Activated naive CD4-positive, alpha-beta T cell treated with anti-CD3 and anti-CD28 coated beads, Interleukin-2, amount 10 ng/mL, durations not matched to agents 7 days and 5 days (primary cell): ENCODE results near the gene TTBK2.
A peak's percentile ranks its signal among the peaks of the same experiment; 100 is the strongest.
"Not testable (repeated sequence)": the region's sequence is repeated elsewhere in the genome, so short reads cannot be mapped to it uniquely, and the experiment has no call there.

Source experiments
- CTCF ChIA-PET: fragments of 350-600 bp; sonication (Branson Sonifier 250); formaldehyde crosslinking; loops from one replicate; lab custom pipeline; 2021; ENCODE audit warnings: antibody characterized with exemption; lab: Charles Lee
- DNase-seq: peaks from one replicate; pipeline ENCODE4 v3.0.0-alpha.2; 2020
- H3K27ac Mint-ChIP-seq: one replicate; pipeline ENCODE4 v1.8.0; 2021; ENCODE audit warnings: mild to moderate bottlenecking, moderate library complexity, mixed read lengths
- H3K27me3 Mint-ChIP-seq: one replicate; pipeline ENCODE4 v1.8.0; 2021; ENCODE audit warnings: mild to moderate bottlenecking, mixed read lengths
- H3K36me3 Mint-ChIP-seq: one replicate; pipeline ENCODE4 v1.8.0; 2021; ENCODE audit warnings: mixed read lengths
- H3K4me1 Mint-ChIP-seq: one replicate; pipeline ENCODE4 v1.8.0; 2021; ENCODE audit warnings: mixed read lengths
- H3K4me3 Mint-ChIP-seq: one replicate; pipeline ENCODE4 v1.8.0; 2021; ENCODE audit warnings: mild to moderate bottlenecking, moderate library complexity, mixed read lengths
- H3K9me3 Mint-ChIP-seq: one replicate; pipeline ENCODE4 v1.8.0; 2021; ENCODE audit warnings: mixed read lengths

TTBK2 gene

GRCh38 chr15:42920519-42921341, at the start of gene TTBK2:
TTBK2 (minus strand) TSS chr15:42920778; CDS start chr15:42878617, 42,161 bp downstream.
- Mint-ChIP-seq H3K27ac (peak within 1 kb of the TSS; percentile 87), H3K9me3 (no peaks in the 10 kb centered on the region), H3K4me1 (peaks cover 26% of the 10 kb centered on the region), H3K36me3 (peaks cover 3% of the 10 kb centered on the region), H3K4me3 (peak within 1 kb of the TSS; percentile 95), H3K27me3 (no peaks in the 10 kb centered on the region)
- peak; percentile 98 for DNase-seq
- CTCF ChIA-PET: interaction anchor here (0.6 kb wide), 1 partner anchor 597 kb away, joined by 3 read pairs; no protein-coding TSS in a partner anchor

- Mint-ChIP-seq H3K36me3 (peaks cover 57% of the 10 kb centered on the region), H3K27ac (no peak overlapping the region), H3K4me3 (no peak overlapping the region), H3K27me3 (no peaks in the 10 kb centered on the region), H3K9me3 (no peaks in the 10 kb centered on the region), H3K4me1 (peaks cover 3% of the 10 kb centered on the region)
- CTCF ChIA-PET: no interaction called here
- no peak for DNase-seq
Measured at GRCh38 chr15:42964476-42964875, 43.9 kb upstream of the TTBK2 start.

GRCh38 chr15:42955518-42955917, 34.9 kb upstream of the TTBK2 start:
- Mint-ChIP-seq H3K27me3 (no peaks in the 10 kb centered on the region), H3K4me3 (no peak overlapping the region), H3K27ac (no peak overlapping the region), H3K4me1 (peaks cover 3% of the 10 kb centered on the region), H3K36me3 (peaks cover 52% of the 10 kb centered on the region), H3K9me3 (no peaks in the 10 kb centered on the region)
- CTCF ChIA-PET: no interaction called here
- no peak for DNase-seq

- Mint-ChIP-seq H3K4me1 (no peaks in the 10 kb centered on the region), H3K36me3 (peaks cover 50% of the 10 kb centered on the region), H3K4me3 (no peak overlapping the region), H3K9me3 (no peaks in the 10 kb centered on the region), H3K27ac (no peak overlapping the region), H3K27me3 (no peaks in the 10 kb centered on the region)
- no peak for DNase-seq
- CTCF ChIA-PET: no interaction called here
Measured at GRCh38 chr15:42954291-42954690, 33.7 kb upstream of the TTBK2 start.

- H3K4me1 Mint-ChIP-seq, H3K9me3 Mint-ChIP-seq, CTCF ChIA-PET, H3K4me3 Mint-ChIP-seq, DNase-seq, H3K27me3 Mint-ChIP-seq, H3K27ac Mint-ChIP-seq: not testable (repeated sequence)
- H3K36me3 Mint-ChIP-seq: peaks cover 55% of the 10 kb centered on the region
Measured at GRCh38 chr15:42948898-42949297, 28.3 kb upstream of the TTBK2 start.

GRCh38 chr15:42940527-42940926, 19.9 kb upstream of the TTBK2 start:
- Mint-ChIP-seq H3K27me3 (no peaks in the 10 kb centered on the region), H3K9me3 (no peaks in the 10 kb centered on the region), H3K4me1 (no peaks in the 10 kb centered on the region), H3K36me3 (peaks cover 22% of the 10 kb centered on the region), H3K4me3 (no peak overlapping the region), H3K27ac (no peak overlapping the region)
- CTCF ChIA-PET: interaction anchor here (0.6 kb wide), 1 partner anchor 229 kb away, joined by 4 read pairs; no protein-coding TSS in a partner anchor
- DNase-seq: no peak

GRCh38 chr15:42939841-42940240, 19.3 kb upstream of the TTBK2 start:
- CTCF ChIA-PET: interaction anchor here (0.6 kb wide), 1 partner anchor 230 kb away, joined by 4 read pairs; no protein-coding TSS in a partner anchor
- no peaks in the 10 kb centered on the region for H3K27me3 Mint-ChIP-seq
- no peaks in the 10 kb centered on the region for H3K4me1 Mint-ChIP-seq

GRCh38 chr15:42937143-42937542, 16.6 kb upstream of the TTBK2 start:
- H3K36me3 Mint-ChIP-seq: peaks cover 2% of the 10 kb centered on the region
- no peaks in the 10 kb centered on the region for H3K4me1 Mint-ChIP-seq
- H3K9me3 Mint-ChIP-seq: no peaks in the 10 kb centered on the region
- CTCF ChIA-PET: no interaction called here
- no peak overlapping the region for H3K4me3 Mint-ChIP-seq
- DNase-seq: no peak
- H3K27me3 Mint-ChIP-seq: no peaks in the 10 kb centered on the region
- no peak overlapping the region for H3K27ac Mint-ChIP-seq

More at GRCh38 chr15:42939841-42940240, 19.3 kb upstream of the TTBK2 start:
- Mint-ChIP-seq H3K4me3 (no peak overlapping the region), H3K27ac (no peak overlapping the region), H3K36me3 (peaks cover 16% of the 10 kb centered on the region), H3K9me3 (no peaks in the 10 kb centered on the region)
- no peak for DNase-seq

- no peaks in the 10 kb centered on the region for H3K27me3 Mint-ChIP-seq
- H3K4me3 Mint-ChIP-seq: no peak overlapping the region
- H3K9me3 Mint-ChIP-seq: no peaks in the 10 kb centered on the region
- CTCF ChIA-PET: interaction anchor here (0.7 kb wide), 1 partner anchor 316 kb away, joined by 3 read pairs; no protein-coding TSS in a partner anchor
- no peak overlapping the region for H3K27ac Mint-ChIP-seq
- no peaks in the 10 kb centered on the region for H3K36me3 Mint-ChIP-seq
- no peak for DNase-seq
- H3K4me1 Mint-ChIP-seq: no peaks in the 10 kb centered on the region
Measured at GRCh38 chr15:42933886-42934667, 13.5 kb upstream of the TTBK2 start.

- Mint-ChIP-seq H3K27me3 (no peaks in the 10 kb centered on the region), H3K4me1 (no peaks in the 10 kb centered on the region), H3K36me3 (no peaks in the 10 kb centered on the region), H3K9me3 (no peaks in the 10 kb centered on the region), H3K27ac (no peak overlapping the region), H3K4me3 (no peak overlapping the region)
- CTCF ChIA-PET: no interaction called here
- no peak for DNase-seq
Measured at GRCh38 chr15:42932833-42933515, 12.4 kb upstream of the TTBK2 start.

- H3K4me1 Mint-ChIP-seq: no peaks in the 10 kb centered on the region
- H3K4me3 Mint-ChIP-seq: no peak overlapping the region
- no peak for DNase-seq
- no peaks in the 10 kb centered on the region for H3K27me3 Mint-ChIP-seq
- H3K36me3 Mint-ChIP-seq: no peaks in the 10 kb centered on the region
- no peak overlapping the region for H3K27ac Mint-ChIP-seq
- CTCF ChIA-PET: no interaction called here
- no peaks in the 10 kb centered on the region for H3K9me3 Mint-ChIP-seq
Measured at GRCh38 chr15:42931702-42932486, 11.3 kb upstream of the TTBK2 start.

- Mint-ChIP-seq H3K4me3 (no peak overlapping the region), H3K27me3 (no peaks in the 10 kb centered on the region), H3K36me3 (no peaks in the 10 kb centered on the region), H3K4me1 (no peaks in the 10 kb centered on the region), H3K27ac (no peak overlapping the region), H3K9me3 (no peaks in the 10 kb centered on the region)
- CTCF ChIA-PET: interaction anchor here (0.7 kb wide), 1 partner anchor 212 kb away, joined by 3 read pairs; no protein-coding TSS in a partner anchor
- no peak for DNase-seq
Measured at GRCh38 chr15:42929306-42929848, 8.8 kb upstream of the TTBK2 start.

- Mint-ChIP-seq H3K4me3 (peak overlapping the region; percentile 95), H3K27me3 (no peaks in the 10 kb centered on the region), H3K4me1 (peaks cover 26% of the 10 kb centered on the region), H3K27ac (peak overlapping the region; percentile 84), H3K36me3 (peaks cover 1% of the 10 kb centered on the region), H3K9me3 (no peaks in the 10 kb centered on the region)
- CTCF ChIA-PET: interaction anchor here (0.6 to 1.0 kb wide), 2 partner anchors 218 to 597 kb away, joined by 3 read pairs; no protein-coding TSS in a partner anchor
- peak; percentile 67 for DNase-seq
Measured at GRCh38 chr15:42921342-42921731, 759 bp upstream of the TTBK2 start.
